HG02798 (cell line): ENCODE results near the gene TFF3.

ENCODE experiments used
- ATAC-seq: cut with Tn5 transposase; IDR thresholded peaks from one replicate; pipeline ENCODE4 v1.9.1; 2021; ENCODE audit warnings: mild to moderate bottlenecking; ENCODE audit not compliant: unreplicated experiment, poor library complexity

The TFF3 gene

GRCh38 chr21:42272984-42273600, 42.1 kb downstream of the TFF3 start:
- no peak for ATAC-seq

GRCh38 chr21:42272109-42272962, 42.9 kb downstream of the TFF3 start:
- ATAC-seq, result no peak

- ATAC-seq, result no peak
Measured at GRCh38 chr21:42271065-42271464, 44.1 kb downstream of the TFF3 start.

- ATAC-seq, result no peak
Measured at GRCh38 chr21:42269386-42269785, 45.8 kb downstream of the TFF3 start.

- no peak for ATAC-seq
Measured at GRCh38 chr21:42266971-42267556, 48.1 kb downstream of the TFF3 start.

- ATAC-seq, result no peak
Measured at GRCh38 chr21:42265231-42265812, 49.9 kb downstream of the TFF3 start.

GRCh38 chr21:42264245-42265195, 50.7 kb downstream of the TFF3 start:
- ATAC-seq, result no peak

- ATAC-seq, result no peak
Measured at GRCh38 chr21:42263591-42264131, 51.5 kb downstream of the TFF3 start.

- ATAC-seq, result no peak
Measured at GRCh38 chr21:42262831-42263231, 52.4 kb downstream of the TFF3 start.

GRCh38 chr21:42261829-42262200, 53.4 kb downstream of the TFF3 start:
- ATAC-seq, result no peak
